GM18873 (cell line): ENCODE measurements around the gene DCHS2.

Experiments used
- ATAC-seq: cut with Tn5 transposase; IDR thresholded peaks from one replicate; pipeline ENCODE4 v1.9.1; 2021; ENCODE audit warnings: mild to moderate bottlenecking, moderate library complexity, moderate number of reproducible peaks; ENCODE audit not compliant: unreplicated experiment, low FRiP score

The DCHS2 gene

DNA sequence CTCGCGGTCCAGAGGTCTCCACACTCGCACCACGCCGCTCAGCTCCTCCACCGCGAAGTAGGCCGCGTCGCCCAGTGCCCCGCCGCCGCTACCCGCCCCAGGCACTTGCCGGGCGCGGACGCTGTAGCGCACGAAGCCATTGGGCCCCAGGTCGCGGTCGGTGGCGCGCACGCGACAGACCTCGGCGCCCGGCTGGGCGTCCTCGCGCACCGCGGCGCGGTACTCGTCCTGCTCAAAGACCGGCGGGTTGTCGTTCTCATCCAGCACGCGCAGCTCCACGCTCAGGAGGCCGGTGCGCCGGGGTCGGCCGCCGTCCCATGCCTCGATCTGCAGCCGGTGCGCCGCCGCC lies 1.4 kb downstream of the DCHS2 start:
- no peak for ATAC-seq

DNA sequence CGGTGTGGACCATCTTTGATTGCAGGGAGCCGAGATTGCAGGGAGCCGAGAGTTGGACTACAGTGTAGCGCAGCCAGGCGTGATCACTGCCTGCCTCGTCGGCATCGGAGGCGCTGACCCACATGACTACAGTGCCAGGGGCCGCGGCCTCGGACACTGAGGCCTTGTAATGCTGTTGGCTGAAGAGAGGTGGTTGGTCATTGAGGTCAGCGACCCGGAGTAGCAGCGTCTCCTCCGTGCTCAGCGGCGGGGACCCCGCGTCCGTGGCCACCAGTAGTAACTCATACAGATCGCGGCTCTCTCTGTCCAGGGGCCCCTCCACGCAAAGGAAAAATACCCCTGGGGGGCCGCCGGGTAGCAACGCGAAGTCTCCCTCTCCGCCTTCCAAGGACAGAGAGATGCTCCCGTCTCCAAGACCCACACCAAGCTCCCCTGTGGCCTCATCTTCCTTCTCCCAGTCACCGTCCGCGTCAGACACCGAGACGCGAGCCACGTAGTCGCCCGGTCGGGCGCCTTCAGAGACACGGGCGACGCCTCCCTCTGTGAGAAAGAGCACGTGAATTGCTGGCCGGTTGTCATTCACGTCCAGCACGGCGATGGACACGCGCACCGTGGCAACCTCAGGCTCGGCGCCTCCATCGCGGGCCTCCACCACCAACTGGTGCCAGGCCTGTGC lies 1.9 kb downstream of the DCHS2 start:
- no peak for ATAC-seq

DNA sequence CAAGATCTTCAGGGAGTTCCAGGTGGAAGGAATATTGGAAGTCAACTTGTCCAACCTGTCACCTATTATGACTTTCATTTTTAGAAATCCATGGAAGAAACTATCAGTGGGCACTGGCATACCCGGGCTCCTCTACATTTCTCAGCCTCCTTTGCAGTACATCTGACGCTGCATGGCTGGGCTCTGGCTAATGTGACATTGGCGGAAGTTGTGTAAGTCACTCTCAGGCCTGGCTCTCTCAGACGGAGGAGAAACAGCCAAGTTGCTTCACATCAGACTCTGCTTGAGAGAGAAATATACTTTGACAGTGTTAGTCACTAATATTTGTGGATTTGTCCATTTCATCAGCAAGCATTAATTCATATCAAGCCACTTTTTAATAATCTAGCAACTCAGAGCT lies 4.5 kb downstream of the DCHS2 start:
- no peak for ATAC-seq

DNA sequence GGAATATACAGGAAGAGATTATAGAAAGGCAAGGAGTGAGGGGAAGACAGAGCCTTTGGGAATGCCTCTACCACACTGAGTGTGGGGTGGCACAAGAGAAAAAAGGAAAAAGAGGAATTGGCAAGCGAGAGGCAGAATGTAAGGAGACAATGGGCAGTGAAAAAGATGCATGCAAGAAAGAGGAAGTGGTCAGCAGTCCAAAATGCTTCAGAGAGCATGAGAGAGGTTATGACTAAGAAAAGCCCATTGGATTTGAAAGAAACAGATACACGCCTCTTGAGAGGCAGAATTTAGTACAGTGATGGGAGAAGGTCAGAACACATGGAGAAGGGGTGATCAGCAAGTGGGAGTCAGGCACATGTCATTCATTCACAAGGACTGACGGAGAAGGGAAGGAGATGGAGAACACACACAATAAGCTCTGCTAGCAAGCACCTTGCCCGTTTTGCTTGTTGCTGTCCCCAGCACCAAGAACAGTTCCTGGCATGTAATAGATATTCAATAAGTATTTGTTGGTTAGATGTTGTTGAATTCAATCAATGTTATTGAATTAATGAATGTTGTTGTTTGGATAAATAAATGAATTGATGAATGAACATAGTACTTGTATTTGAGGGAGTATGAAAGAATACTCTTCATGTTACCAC lies 6.3 kb downstream of the DCHS2 start:
- peak; percentile 97 for ATAC-seq

DNA sequence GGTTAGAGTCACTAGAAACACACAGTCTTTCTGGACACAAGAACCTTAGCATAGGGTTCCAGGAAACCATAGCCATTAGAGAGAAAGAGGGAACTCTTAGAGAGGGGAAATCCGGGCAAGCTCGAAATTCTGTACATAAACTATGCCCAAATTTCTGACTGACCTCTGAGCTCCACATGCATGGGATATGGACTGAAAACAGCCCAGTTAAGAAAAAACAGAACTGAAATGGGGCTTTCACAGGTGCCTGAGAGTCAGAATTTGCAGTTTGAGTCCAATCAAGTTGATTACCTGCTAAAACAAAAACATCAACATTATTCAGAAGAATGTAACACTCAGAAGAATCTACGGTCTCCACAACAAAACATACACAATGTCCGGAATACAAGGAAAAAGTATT lies 13.1 kb downstream of the DCHS2 start:
- peak; percentile 24 for ATAC-seq

DNA sequence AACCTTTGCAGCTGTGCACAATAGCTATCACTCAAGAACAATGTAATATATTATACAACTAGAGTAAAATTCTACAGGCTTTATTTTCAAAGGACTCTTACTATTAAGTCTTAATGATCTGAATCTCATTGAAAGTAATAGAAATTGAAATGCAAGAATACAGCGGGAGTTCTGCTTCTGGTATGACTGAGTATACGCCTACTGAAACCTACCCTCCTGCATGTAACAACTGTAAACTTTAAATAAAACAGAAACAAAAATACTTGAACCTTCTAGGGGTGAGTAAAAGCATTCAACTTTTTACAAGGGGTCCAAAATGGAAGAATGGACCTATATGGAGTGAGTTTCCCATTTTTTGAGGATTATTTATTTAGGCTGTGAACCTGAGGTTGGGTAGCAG lies 13.5 kb downstream of the DCHS2 start:
- ATAC-seq, result peak; percentile 85

DNA sequence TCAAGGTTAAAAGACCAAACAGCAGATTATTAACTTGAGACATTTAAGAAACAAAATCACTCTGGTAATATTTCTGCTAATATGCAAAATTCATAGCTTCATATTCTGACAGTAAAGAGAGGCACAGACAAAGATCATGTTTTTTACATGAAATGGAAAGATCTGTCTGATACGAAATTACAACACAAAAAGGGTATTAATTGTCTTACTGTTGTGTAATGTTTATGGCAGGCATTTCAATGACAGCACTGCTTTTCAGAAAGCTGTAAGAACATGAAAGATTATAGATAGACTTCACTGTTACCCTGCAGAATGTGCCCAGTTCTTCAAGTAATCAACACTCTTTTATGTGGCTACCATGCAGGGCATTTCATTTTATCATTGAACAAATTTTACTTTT lies 15.4 kb downstream of the DCHS2 start:
- no peak for ATAC-seq

DNA sequence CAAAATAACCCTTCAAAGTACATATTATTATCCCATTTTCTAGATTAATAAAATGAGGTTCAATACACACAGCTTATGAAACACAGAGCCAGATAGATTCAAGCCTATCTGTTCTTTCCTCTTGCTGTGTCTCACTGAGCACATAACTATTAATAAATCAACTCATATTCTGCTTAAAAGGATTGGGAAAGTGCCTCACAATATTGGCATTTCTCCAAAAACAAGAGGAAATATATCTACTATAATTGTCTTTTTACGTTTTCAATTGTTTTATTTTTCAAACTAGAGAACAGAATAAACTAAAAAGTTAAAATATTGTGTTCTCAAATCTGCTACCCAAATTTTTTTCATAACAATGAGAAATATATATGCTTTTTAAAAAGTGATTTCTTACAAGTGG lies 15.8 kb downstream of the DCHS2 start:
- ATAC-seq, result no peak

DNA sequence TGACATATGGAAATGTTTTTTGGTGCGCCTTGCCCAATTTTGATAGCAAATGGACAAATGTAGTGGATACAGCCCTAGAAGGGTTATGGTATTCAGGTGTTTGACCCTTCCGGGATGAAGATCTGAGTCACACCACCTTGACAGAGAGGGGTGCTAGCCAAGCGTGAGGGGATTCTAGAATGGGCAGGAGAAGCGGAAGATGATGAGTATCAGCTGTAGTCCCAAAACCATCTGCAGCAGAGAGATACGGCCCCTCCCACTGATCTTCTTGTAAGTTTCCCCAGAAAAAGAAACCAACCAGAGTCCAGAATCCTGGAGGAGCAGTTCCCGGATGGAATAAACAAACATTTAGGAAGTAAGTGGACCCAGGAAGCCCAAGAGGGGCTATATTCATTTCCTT lies 18.1 kb downstream of the DCHS2 start:
- no peak for ATAC-seq

DNA sequence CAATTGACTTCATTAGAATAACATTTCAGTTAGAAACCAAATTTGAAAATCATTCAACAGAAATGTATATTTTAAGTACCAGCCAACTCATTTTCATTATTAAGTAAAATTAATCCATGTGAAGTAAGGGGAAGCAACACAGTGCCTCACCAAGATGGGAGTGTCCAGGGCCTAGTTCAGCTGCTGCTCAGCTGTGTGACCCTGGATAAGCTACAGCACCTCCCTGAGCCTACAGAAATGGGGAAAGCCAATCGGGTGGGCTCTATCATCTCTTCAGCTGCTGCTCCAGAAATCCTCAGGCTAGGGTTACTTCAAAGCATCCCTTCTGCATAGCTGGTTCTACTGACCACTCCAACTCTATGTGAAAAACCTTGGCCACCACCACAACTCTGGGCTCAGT lies 18.7 kb downstream of the DCHS2 start:
- no peak for ATAC-seq

DNA sequence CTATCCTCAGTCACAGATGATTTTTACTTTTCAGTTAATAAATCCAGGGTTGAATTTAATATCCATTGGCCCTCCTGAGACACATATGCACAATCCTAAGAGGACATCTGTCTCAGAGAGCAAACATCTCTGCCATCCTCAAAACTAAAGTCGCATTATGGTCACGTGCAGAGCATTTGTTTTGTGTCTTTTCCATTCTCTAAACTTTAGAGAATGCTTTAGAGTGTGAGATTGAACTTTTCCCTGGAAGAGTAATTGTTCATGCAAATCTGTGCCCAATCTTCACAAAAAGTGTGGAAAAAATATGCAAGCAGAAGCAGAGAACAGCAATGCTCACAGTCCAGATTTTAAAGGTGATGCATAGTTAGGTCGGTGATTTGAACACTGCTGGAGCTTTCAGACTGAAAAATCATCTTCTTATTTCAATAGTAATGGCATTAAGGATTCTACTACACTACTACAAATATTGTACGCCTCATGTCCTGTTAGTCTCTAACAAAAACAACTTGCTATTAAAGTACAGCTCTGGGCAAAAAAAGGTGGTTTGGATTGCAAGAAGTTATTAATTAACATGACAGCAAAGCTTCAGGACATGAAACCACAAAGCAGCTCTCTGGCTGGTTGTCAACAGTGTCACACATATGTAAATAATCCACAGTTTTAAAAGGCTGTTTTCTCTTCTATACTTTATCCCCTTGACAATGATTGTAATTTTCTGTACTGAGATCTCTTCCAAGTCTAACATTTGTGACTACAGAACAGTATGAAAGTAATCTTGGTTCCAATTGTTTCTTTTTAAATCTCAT lies 19.9 kb downstream of the DCHS2 start:
- peak; percentile 88 for ATAC-seq

DNA sequence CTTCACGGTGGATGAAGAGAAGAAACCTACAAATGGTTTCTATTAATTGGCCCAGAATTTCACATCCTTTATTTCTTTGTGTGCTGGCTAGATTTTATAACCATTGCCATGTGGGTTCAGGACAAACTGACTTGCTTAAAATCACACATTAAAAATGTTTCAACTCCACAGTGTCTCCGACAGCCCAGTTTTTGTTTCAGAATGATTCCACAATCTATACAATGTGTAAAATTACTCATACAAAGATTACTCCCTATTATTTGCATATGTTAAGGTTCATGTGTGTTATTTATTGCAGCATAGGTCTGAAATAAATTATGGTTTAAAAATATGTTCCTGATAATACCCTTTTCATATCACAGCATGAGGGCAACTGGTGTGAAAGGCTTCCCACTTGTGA lies 20.6 kb downstream of the DCHS2 start:
- ATAC-seq, result peak; percentile 75

DNA sequence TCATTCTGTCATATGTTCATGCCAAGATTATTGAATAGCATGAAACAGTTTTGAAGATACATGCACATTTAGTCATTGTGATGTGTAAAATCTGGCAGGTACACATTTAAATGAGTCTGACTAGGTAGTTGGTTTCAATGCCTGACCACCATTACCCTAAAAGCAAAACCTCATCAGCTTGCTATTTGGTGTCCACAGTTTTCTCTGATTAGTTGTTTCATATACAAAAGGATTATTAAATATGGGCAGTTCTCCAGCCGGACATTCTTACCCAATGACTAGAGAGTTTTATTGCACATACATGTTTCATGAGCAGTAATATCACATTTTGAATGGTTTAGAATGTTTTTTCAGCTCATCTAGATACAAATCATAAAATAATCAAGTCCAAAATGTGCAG lies 23.7 kb downstream of the DCHS2 start:
- ATAC-seq, result no peak

DNA sequence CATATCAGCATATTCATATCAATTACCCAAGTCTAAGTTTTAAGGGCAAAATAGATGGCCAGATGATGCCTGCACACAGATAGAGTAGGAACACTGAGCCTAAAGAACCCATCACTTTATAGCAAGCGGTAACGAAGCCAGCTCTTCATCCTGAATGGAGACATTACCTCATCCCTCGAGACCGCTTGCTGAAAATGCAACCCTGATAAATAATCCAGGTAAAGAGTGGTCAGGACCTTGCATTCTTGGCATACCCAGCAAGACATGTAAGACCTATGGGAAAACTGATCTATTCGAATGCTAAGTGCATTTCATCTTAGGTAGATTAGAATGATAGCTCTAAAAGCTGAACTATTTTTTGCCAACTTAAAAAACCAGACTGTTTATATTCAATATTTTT lies 25.3 kb downstream of the DCHS2 start:
- ATAC-seq, result no peak

DNA sequence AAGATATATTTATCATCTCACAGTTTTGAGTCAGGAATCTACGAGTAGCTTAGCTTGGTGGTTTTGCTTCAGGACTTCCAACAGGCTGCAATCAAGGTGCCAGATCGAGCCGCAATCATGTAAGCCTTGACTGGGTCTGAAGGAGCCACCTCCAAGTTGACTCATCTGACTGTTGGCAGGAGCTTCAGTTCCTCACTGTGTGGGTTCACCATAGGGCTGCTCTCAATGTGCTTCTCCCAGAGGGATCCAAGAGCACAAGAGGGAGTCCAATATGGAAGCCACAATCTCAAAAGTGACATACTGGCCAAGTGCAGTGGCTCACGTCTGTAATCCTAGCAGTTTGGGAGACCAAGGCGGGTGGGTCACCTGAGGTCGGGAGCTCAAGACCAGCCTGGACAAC lies 26.5 kb downstream of the DCHS2 start:
- no peak for ATAC-seq

DNA sequence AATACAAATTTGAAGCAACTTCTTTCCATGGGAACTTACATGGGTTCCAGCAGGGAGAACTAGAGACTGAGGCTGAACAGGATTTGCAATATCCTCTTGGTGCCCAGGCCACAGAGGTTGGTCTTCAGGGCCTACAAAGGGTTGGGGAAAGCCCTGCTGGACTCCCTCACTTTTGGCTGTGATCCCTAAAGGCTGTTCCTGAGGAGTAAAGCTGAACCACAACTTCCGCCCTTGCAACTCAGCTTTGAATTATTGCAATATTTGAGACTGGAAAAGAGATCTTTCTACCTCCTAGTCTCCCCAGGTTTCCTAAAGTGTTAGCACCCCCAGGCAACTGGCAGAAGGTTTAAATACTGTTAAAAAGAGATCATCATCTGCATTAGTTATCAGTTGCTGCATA lies 26.9 kb downstream of the DCHS2 start:
- ATAC-seq, result no peak

DNA sequence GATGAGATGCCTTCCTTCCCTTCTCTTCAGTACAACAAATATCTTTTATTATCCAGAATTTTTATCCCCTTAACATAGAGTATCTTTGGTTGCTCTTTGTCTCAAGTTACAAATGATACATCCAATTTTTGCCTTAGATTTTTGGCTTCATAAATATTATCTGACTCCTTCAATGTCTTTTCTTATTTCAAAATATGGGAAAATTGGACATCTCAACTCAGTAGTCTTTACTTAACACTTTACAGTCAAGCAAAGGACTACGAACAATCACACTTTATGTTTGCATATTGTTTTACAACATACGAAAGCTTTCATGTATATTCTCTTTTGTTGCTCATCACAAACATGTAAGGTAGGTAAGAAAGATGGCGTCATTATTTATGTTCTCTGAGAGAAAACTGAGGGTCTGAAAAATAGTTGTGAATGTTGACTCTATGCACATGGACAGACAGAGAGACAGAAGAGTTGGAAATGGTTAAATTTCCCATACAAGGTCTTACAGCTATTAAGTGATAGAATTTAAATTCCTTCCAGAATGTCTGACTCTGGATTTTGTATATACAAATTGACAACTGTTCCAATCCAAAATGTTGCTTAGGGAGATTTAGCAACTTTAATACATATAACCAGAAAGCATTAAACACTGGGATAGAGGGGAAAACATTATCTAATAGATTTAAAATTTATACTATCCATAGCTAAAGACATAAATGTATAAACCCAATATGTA lies 29.4 kb downstream of the DCHS2 start:
- ATAC-seq, result no peak

DNA sequence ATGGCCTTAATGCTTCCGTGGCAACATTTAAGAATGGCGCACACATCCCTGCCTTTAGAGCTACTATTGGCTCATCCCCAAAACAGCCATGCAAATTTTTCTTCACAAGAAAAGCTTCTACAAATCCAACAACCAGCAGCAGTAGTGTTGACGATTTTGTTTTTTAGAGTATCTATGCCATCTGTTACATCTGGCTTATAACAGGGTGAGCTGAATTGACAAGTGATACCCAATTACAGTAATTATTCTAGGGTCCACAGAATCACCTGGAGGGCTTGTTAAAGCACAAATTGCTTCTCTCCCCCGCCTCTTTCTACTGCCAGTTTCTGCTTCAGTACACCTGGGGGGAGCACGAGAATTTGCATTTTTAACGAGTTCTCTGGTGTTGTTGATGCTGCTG lies 34.1 kb downstream of the DCHS2 start:
- ATAC-seq, result no peak

DNA sequence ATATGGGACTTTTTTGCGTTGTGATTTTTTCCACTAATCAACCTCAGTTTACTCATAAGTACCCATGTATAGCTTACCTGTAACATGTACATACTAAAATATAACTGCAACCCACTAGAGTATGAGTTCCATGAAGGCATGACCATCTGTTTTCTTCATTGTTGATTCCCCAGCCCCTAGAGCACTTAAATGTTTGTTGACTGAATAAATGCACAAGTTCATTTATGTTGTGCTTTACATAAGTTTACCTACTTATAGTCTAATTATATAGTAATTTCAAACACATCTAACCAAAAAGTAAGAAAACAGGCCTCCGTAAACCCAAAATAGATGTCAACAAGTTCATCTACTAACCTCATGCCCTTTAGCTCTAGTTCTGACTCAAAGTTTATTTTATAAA lies 34.7 kb downstream of the DCHS2 start:
- ATAC-seq, result no peak

DNA sequence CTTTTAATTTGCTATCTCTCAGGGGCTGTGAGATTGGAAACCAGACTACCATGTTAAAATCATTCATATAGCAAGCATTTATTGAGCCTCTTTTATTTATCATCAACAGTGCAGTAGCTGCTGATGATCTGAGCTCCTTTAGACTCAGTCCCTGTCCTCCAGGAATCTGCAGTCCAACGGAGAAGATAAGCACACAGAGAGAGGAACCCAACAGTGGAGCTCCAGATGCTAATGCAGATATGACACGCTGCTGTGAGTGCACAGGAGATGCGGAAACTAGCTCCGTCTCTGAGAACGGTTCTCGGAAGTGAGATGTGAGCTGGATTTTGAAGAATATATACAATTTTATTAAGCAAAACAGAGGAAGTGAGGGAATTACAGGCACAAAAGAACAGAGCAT lies 35.4 kb downstream of the DCHS2 start:
- ATAC-seq, result no peak

DNA sequence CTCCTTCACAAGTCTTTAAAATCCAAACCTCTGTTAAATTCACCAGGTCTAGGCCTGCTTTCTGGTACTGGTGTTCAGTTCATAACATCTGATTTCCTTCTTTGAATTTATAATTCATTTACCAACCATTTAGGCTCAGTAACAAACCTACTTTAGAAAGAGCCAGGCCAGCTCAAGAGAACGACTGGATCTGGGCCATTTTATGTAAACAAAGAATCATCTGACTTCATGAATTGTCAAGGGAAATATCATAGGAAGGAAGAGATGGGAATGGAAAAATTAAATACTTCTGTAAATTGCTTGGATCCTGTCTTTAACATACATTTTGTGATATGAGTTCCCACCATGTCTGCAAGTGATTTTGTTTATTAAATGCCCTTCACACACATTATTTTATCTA lies 36.5 kb downstream of the DCHS2 start:
- ATAC-seq, result no peak
